Measurements from ENCODE around the gene HTRA3.

- TF ChIP-seq ZNF274 (IDR thresholded peaks at IDR 0.05; ENCODE audit: low read depth, low read length) (no peak), YY1 (IDR thresholded peaks at IDR 0.05; ENCODE audit: insufficient read depth, insufficient read length) (no peak), SUZ12 (IDR thresholded peaks at IDR 0.05; ENCODE audit: extremely low read depth, insufficient read depth, insufficient read length) (no peak)
Measured at GRCh38 chr4:8257854-8258253, 11.7 kb upstream of the HTRA3 start.

Data from NT2/D1 (cell line).